H1 (cell line): ENCODE results near the gene MYO15A. TPM values are rescaled to one million over a fixed set of nuclear protein-coding genes. Genes with fewer than 3 reads are reported as not detected.
A peak's percentile ranks its signal among the peaks of the same experiment; 100 is the strongest.

Experiments used
- CHD1 ChIP-seq: IDR thresholded peaks from 2 replicates; pipeline ENCODE4 v1.6.1; 2012; ENCODE audit warnings: low read depth, low read length, improper control_type of control experiment
- CREB1 ChIP-seq: IDR thresholded peaks from 2 replicates; pipeline ENCODE4 v1.6.1; 2012; ENCODE audit warnings: inconsistent platforms
- EZH2 ChIP-seq: fragments of 200-600 bp; sonication (generic); IDR thresholded peaks from 2 replicates; pipeline ENCODE4 v1.7.1; 2012; ENCODE audit warnings: low read depth, mild to moderate bottlenecking, moderate library complexity, low read length, inconsistent platforms; ENCODE audit not compliant: severe bottlenecking
- HDAC6 ChIP-seq: IDR thresholded peaks from one replicate; pipeline ENCODE4 v1.7.1; 2012; ENCODE audit warnings: low read depth, mild to moderate bottlenecking, inconsistent platforms, low read length, moderate library complexity
- KDM1A ChIP-seq: fragments of 200-600, 300-600 bp; sonication (generic); IDR thresholded peaks from 2 replicates; pipeline ENCODE4 v1.7.1; 2016; ENCODE audit warnings: mild to moderate bottlenecking, low read length, borderline replicate concordance
- KDM5A ChIP-seq: fragments of 200-600 bp; IDR thresholded peaks from 2 replicates; pipeline ENCODE4 v1.7.1; 2012; ENCODE audit warnings: mild to moderate bottlenecking, low read length, inconsistent platforms, mixed read lengths
- MAFK ChIP-seq: IDR thresholded peaks from 2 replicates; pipeline ENCODE4 v1.6.1; 2012; ENCODE audit warnings: low read depth, mild to moderate bottlenecking, improper control_type of control experiment, low read length
- NANOG ChIP-seq: IDR thresholded peaks from 2 replicates; pipeline ENCODE4 v1.6.1; 2011; ENCODE audit warnings: low read length, low read depth, mild to moderate bottlenecking, inconsistent platforms; ENCODE audit not compliant: insufficient read depth, poor library complexity, severe bottlenecking
- PHF8 ChIP-seq: fragments of 200-600 bp; sonication (generic); conservative IDR thresholded peaks from 2 replicates; pipeline ENCODE4 v1.7.1; 2012; ENCODE audit warnings: low read depth, mild to moderate bottlenecking, inconsistent platforms, low read length, moderate library complexity
- POLR2AphosphoS5 ChIP-seq: IDR thresholded peaks from 2 replicates; pipeline ENCODE4 v1.6.1; 2011; ENCODE audit warnings: low read depth, low read length
- POU5F1 ChIP-seq: IDR thresholded peaks from 2 replicates; pipeline ENCODE4 v1.6.1; 2011; ENCODE audit warnings: low read depth, mild to moderate bottlenecking, low read length, moderate library complexity
- RAD21 ChIP-seq, 2 experiments: IDR thresholded peaks in 1 of 2; conservative IDR thresholded peaks in 1 of 2; 2 replicates each; pipeline ENCODE4 v1.6.1; 2011; ENCODE audit warnings: low read depth in 2 of 2, low read length in 2 of 2, improper control_type of control experiment in 1 of 2, inconsistent platforms in 1 of 2, mild to moderate bottlenecking in 1 of 2, moderate library complexity in 1 of 2
- RFX5 ChIP-seq: IDR thresholded peaks from 2 replicates; pipeline ENCODE4 v1.6.1; 2011; ENCODE audit warnings: low read depth, low read length, improper control_type of control experiment, borderline replicate concordance
- RNF2 ChIP-seq: fragments of 200-900, 300-1000 bp; sonication (generic); IDR thresholded peaks from 2 replicates; pipeline ENCODE4 v1.7.1; 2016; ENCODE audit warnings: borderline replicate concordance, low read depth, mild to moderate bottlenecking, antibody characterized with exemption, low read length; ENCODE audit not compliant: poor library complexity, severe bottlenecking; ENCODE audit errors: missing control alignments
- SAP30 ChIP-seq: fragments of 300-600 bp; sonication (generic); IDR thresholded peaks from 2 replicates; pipeline ENCODE4 v1.7.1; 2012; ENCODE audit warnings: low read length, moderate library complexity, mild to moderate bottlenecking, inconsistent platforms; ENCODE audit not compliant: insufficient read depth, insufficient replicate concordance
- SIX5 ChIP-seq: IDR thresholded peaks from 2 replicates; pipeline ENCODE4 v1.6.1; 2011; ENCODE audit warnings: mild to moderate bottlenecking, low read depth, low read length
- TAF1 ChIP-seq: IDR thresholded peaks from 2 replicates; pipeline ENCODE4 v1.6.1; 2011; ENCODE audit warnings: mild to moderate bottlenecking, low read depth, low read length
- TAF7 ChIP-seq: optimal IDR thresholded peaks from 2 replicates; pipeline ENCODE3; 2011; ENCODE audit warnings: low read depth, mild to moderate bottlenecking, inconsistent platforms, low read length, moderate library complexity, borderline replicate concordance
- polyA plus RNA-seq, 7 experiments: library from polyadenylated mRNA; depleted of rRNA in 3 of 7; stranded (reverse) in 5 of 7; unstranded in 2 of 7; fragments of >200 nt in 5 of 7; fragments of 200-250 nt in 2 of 7; gene quantifications; 1 replicate in 5 of 7; 2 replicates in 1 of 7; 4 replicates in 1 of 7; pipeline versions ENCODE4 v1.2.1 to v1.2.3, GENCODE V29; 2011 to 2013; ENCODE audit warnings: missing spikeins in 2 of 7, mixed read lengths in 2 of 7
- total RNA-seq: library from RNA; stranded (reverse); fragmentation: NEBNext Ultra II Directional; extraction: Animal tissue kit (Norgen Biotek cat#: 25700); gene quantifications from 2 replicates; pipeline ENCODE4 v1.2.1, GENCODE V29; 2021

The MYO15A gene
- total and polyA plus RNA-seq, 2 of the 8 experiments (the other 6 are each of a cell fraction or from before 2014, with no cell fraction given), result 1.6 to 4.2 TPM

DNA sequence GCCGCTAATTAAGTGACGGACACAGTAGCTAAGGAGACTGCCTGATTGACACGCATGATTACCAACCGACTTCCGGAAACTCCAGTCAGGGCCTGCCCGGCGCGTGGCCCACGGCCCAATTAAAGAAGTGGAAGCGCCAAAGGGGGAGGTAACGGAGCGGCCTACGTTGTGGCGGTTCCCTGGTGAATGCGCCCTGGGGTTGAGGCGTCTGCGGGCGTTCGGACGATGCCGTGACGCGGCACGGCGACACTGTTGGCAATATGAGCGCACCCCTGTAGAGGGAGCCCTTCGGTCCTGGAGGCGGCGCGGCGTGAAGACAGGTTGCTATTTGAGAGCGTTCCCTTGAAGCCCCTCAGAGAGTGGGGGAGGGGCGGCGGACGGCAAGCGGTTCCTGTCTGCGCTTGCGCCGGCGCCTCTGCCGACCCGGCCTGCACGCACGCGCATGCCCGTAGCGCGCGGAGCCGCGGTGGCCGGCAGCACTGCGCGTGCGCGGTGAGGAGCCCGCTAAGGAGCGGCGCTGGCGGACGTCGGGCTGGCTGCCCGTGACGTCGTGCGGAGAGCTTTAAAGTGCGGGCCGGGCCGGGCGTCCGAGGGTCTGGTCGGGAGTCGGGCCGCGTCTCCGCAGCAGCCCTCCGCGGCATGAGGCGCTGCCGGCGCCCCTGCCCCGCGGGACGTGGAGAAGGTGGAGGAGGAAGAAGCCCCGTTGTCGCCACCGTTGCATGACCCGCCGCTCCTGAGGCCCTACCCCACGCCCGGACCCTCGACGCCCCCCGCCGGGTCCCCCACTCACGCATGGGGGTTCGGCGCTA, 75.0 kb downstream of the MYO15A start, which contains the start of gene ALKBH5 (continued):
- TF ChIP-seq RFX5 (no peak), SAP30 (no peak), NANOG (no peak), MAFK (no peak), SIX5 (no peak), CHD1 (no peak), POU5F1 (no peak), RNF2 (no peak), HDAC6 (no peak), KDM1A (0 out of 2 replicates have a peak, but pooled peaks have one; percentile 27), EZH2 (no peak), POLR2AphosphoS5 (no peak; the same call in none of the 2 replicates), RAD21 (IDR thresholded peaks at IDR 0.05 in 1 of 2, conservative IDR thresholded peaks at IDR 0.05 in 1 of 2; ENCODE audit: low read depth in 2 of 2, low read length in 2 of 2) (no peak), TAF1 (peak; percentile 49; the same call in 1 of the 2 replicates), KDM5A (no peak), PHF8 (peak; percentile 44), CREB1 (peak; percentile 84), TAF7 (peak; percentile 41)
